Skeletal muscle tissue (tissue), 4 donors: ENCODE data around the gene ZHX3. TPM values are rescaled to one million over a fixed set of nuclear protein-coding genes. Genes with fewer than 3 reads are reported as not detected.
"Not testable (repeated sequence)": the region's sequence is repeated elsewhere in the genome, so short reads cannot be mapped to it uniquely, and the experiment has no call there.

Source experiments
- H3K27ac ChIP-seq: one replicate; pipeline ENCODE4 v1.7.0; 2013; ENCODE audit warnings: mild to moderate bottlenecking, low read depth, low read length, inconsistent platforms
- H3K27me3 ChIP-seq, 3 donors: one replicate each; pipeline ENCODE4 v1.7.0; 2013; ENCODE audit warnings: low read length in 3 of 3; ENCODE audit not compliant: control insufficient read depth in 3 of 3, insufficient read depth in 3 of 3
- H3K36me3 ChIP-seq, 3 donors: one replicate each; pipeline ENCODE4 v1.7.0; 2013; ENCODE audit warnings: low read length in 3 of 3; ENCODE audit not compliant: control insufficient read depth in 3 of 3, insufficient read depth in 3 of 3
- H3K4me1 ChIP-seq, 3 donors: one replicate each; pipeline ENCODE4 v1.7.0; 2013; ENCODE audit warnings: low read length in 3 of 3, mild to moderate bottlenecking in 3 of 3; ENCODE audit not compliant: control insufficient read depth in 3 of 3, insufficient read depth in 3 of 3
- H3K4me3 ChIP-seq, 3 donors: one replicate each; pipeline ENCODE4 v1.7.0; 2013; ENCODE audit warnings: low read length in 3 of 3
- H3K9ac ChIP-seq, 3 donors: one replicate each; pipeline ENCODE4 v1.7.0; 2013; ENCODE audit warnings: low read length in 3 of 3, mild to moderate bottlenecking in 3 of 3, moderate library complexity in 2 of 3, low read depth in 1 of 3
- H3K9me3 ChIP-seq, 3 donors: one replicate each; pipeline ENCODE4 v1.7.0; 2013; ENCODE audit warnings: low read length in 3 of 3; ENCODE audit not compliant: control insufficient read depth in 3 of 3
- total RNA-seq: library from RNA; depleted of rRNA; stranded (reverse); fragments of >200 nt; gene quantifications from one replicate; pipeline ENCODE4 v1.2.3, GENCODE V29; 2014
- donor health status: Osteomylitis.

ZHX3 gene
- total RNA-seq, 1 donor from 2014 or later = 4.7 TPM

DNA sequence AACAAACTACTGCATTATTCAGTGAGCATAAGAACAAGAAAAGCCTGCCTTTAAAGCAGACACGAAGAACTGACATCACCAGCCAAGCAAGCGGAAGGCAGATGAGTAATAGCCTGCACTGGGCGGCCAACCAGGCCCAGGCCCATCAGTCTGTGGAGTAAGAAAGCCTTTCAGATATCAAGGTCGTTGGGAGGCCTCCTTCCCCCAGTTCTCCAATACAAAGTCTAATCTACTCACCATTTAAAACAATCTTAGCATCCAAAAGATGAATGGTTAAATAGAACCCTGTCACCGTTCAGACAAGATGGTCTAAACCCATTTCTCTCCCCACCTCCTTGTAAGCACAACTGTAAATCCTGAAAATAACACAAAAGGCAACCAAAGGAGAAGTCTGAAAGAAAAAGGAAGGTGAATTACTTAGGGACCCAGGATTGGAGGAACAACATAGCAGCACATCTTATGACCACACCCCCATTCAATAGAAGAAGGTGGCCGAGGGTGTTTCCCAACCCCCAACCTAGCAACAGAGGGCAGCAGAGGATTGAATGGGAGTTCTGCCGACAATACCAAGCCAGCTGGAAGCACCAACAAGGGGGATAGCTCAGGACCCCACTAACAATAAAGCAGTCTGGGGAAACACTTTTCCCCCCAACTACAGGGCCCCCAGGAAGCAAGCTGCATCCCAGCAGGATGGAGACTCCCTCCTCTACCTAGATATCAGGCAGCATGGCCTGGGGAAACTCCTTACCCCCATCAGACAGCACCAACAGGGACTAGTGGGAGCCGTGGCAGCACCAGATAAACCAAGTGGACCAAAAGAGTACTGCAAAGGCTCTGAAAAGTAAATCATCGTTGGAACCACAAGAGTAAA lies 67.9 kb downstream of the ZHX3 start:
- Histone ChIP-seq H3K4me1 (peaks cover 45 to 54% (median 46%) of the 10 kb centered on the region in 3 donors), H3K9me3 (no peaks in the 10 kb centered on the region), H3K27me3 (no peaks in the 10 kb centered on the region), H3K36me3 (peaks cover 0 to 2% (median 0%) of the 10 kb centered on the region in 3 donors), H3K4me3 (peak overlapping the region in 1 of 3 donors; percentile 16), H3K9ac (no peak overlapping the region), H3K27ac (peak overlapping the region; percentile 78)

DNA sequence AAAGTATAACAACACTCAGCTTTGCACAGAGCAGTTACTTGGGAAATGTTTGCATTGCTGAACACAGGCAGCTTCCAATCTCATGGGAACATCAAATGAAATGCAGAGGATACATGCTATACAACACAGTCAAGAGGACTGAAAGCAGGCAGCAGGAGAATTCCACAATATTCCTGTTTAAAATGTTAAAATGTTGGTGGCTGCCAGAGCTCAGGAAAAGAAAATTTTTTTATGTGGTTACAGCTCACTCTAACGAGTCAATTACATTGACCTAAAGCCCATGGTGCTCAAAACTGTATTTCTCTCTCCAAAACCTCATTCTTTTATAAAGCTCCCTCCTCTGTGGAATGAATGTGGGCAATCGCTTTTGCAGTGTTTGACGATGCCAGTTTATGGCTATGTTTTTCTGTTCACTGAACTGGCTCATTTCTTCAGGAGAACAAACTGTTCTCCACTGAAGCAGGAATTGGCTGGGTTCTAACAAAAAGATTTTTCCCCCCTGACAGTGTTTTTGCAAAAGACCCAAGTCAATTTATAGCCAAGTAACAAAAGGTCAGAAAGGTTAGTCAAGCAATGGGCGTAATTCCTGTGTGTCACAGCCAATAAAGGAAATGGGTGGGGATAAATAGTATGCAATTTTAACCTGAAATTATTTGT lies 69.0 kb downstream of the ZHX3 start:
- H3K4me1 ChIP-seq = peaks cover 52 to 63% (median 54%) of the 10 kb centered on the region in 3 donors

DNA sequence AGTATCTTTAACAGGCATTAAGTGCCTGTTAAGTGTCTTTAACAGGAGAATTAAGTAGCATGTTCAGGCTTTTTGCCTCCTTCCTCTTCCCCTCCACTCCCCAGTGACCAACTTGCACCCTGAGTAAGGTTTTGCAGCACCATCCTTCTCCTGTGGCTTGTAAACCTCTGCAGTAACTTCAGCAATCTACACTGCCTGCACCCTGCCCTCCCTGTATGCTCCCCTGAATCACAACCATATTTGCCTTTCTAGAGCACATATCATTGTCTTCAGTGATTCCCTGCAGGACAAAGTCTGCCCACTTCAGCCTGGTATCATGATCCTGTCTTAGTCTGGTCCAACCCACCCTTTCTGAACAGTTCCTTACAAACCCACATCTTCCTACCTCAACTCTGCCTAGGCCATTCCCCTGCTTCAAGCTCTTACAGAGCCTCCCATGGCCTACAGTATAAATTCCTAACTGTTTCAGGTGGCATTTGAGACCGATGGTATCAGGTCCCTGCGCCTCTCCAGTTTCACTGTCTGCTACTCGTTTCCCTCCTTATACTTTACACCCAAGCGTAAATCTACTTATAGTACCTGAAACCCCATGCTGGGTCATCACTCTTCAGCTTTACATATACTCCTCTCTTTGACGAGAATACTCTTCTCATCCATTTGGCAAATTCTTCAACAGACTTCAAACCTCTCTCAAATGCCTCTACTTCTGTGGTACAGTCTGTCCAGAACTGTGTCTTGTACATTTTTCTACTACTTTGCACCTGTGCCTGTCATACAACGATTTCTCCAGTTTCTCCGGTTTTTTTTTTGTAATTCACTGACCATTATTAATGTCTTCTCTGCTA lies 69.8 kb downstream of the ZHX3 start:
- H3K4me1 ChIP-seq = peaks cover 52 to 63% (median 54%) of the 10 kb centered on the region in 3 donors
- H3K9ac ChIP-seq = no peak overlapping the region
- peak overlapping the region in 2 of 3 donors; percentile 0 to 20 for H3K4me3 ChIP-seq

More for the DNA sequence above, 69.0 kb downstream of the ZHX3 start:
- Histone ChIP-seq H3K9ac (no peak overlapping the region), H3K36me3 (no peaks in the 10 kb centered on the region), H3K27ac (peak overlapping the region; percentile 78), H3K9me3 (no peaks in the 10 kb centered on the region), H3K4me3 (peak overlapping the region in 1 of 3 donors; percentile 20), H3K27me3 (no peaks in the 10 kb centered on the region)

DNA sequence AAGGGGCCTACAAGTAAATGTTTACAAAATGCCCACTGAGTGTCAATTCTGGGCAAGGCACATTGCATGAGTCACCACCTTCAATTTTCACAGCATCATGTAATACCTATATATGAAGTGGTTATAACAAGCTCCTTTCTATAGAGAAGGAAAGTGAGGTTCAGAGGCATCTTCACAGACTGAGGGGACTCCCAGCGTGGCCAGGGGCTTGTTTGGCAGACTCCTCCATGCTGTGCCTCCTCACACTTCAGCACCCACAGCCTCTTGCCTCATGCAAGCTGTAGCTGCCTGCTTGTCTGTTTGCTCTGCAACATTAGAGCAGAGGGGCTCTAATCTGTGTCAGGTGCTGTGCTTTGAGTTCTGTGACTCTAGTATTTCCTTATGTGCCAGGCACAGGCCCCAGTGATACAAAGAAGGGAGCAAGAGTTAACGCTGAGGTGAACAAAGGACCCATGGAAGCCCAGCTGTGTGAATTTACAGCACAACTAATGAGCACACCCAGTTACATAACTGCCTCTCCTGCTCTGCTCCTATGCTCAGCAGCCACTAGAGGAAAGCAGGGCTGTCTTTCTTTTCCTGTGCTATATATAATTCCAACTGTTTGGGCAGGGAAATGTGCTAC lies 72.3 kb downstream of the ZHX3 start:
- Histone ChIP-seq H3K36me3 (no peaks in the 10 kb centered on the region), H3K27ac (peak overlapping the region; percentile 50), H3K4me3 (no peak overlapping the region), H3K9ac (peak overlapping the region; percentile 4 to 37 (median 10)), H3K4me1 (peaks cover 52 to 61% (median 54%) of the 10 kb centered on the region in 3 donors), H3K27me3 (no peaks in the 10 kb centered on the region), H3K9me3 (no peaks in the 10 kb centered on the region)

More for the DNA sequence above, 69.8 kb downstream of the ZHX3 start:
- no peaks in the 10 kb centered on the region for H3K27me3 ChIP-seq
- no peaks in the 10 kb centered on the region for H3K36me3 ChIP-seq
- H3K27ac ChIP-seq = peak overlapping the region; percentile 78
- H3K9me3 ChIP-seq = no peaks in the 10 kb centered on the region

DNA sequence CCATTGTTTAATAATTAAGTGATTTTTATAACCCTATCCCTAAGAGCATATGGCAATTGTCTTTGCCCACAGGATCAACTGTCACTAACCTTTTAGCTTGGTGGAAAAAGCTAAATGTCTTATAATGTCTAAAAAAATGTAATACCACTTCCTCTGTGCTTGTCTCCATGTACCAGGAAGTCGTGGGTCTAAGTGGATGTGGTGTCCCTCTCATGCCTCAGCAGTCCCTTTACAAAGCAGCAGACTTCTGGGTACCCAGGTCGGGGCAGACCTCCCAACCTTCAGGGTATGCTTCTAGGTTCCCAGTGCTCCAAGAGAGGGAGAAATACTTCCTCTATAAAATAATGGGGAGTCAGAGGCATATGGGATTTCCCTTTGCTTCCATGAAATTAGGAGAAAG lies 74.7 kb downstream of the ZHX3 start:
- peaks cover 0 to 4% (median 0%) of the 10 kb centered on the region in 3 donors for H3K36me3 ChIP-seq
- H3K4me3 ChIP-seq = no peak overlapping the region
- H3K27me3 ChIP-seq = no peaks in the 10 kb centered on the region
- no peak overlapping the region for H3K27ac ChIP-seq
- H3K9ac ChIP-seq = no peak overlapping the region
- H3K4me1 ChIP-seq = peaks cover 34 to 37% (median 35%) of the 10 kb centered on the region in 3 donors
- H3K9me3 ChIP-seq = no peaks in the 10 kb centered on the region

DNA sequence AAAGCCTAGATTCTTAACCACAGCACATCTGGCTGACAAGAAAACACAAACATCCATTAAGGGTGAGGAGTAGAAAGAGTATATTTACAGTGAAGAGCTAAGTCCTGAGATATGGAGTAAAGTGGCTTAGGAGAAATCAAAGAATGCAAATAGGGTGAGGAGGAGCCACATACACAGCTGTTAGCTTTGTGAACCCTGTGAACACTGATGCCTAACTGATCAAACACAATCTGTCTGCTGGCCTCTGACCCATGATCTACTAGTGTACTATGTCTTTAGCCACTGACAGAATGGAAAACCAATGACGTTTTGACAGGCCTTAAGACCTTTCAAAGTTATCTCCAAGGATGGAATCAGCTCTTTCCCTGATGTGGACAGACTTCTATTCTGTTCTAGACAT lies 75.2 kb downstream of the ZHX3 start:
- no peaks in the 10 kb centered on the region for H3K9me3 ChIP-seq
- H3K9ac ChIP-seq = no peak overlapping the region
- peaks cover 30 to 33% (median 31%) of the 10 kb centered on the region in 3 donors for H3K4me1 ChIP-seq
- H3K4me3 ChIP-seq = no peak overlapping the region
- peaks cover 0 to 4% (median 0%) of the 10 kb centered on the region in 3 donors for H3K36me3 ChIP-seq
- H3K27ac ChIP-seq = no peak overlapping the region
- H3K27me3 ChIP-seq = no peaks in the 10 kb centered on the region

DNA sequence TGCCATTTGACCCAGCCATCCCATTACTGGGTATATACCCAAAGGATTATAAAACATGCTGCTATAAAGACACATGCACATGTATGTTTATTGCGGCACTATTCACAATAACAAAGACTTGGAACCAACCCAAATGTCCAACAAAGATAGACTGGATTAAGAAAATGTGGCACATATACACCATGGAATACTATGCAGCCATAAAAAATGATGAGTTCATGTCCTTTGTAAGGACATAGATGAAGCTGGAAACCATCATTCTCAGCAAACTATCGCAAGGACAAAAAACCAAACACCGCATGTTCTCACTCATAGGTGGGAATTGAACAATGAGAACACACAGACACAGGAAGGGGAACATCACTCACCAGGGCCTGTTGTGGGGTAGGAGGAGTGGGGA lies 80.3 kb downstream of the ZHX3 start:
- H3K27ac ChIP-seq, H3K36me3 ChIP-seq, H3K27me3 ChIP-seq, H3K9ac ChIP-seq, H3K4me3 ChIP-seq, H3K9me3 ChIP-seq: not testable (repeated sequence)
- peaks cover 25% of the 10 kb centered on the region in 3 donors for H3K4me1 ChIP-seq

DNA sequence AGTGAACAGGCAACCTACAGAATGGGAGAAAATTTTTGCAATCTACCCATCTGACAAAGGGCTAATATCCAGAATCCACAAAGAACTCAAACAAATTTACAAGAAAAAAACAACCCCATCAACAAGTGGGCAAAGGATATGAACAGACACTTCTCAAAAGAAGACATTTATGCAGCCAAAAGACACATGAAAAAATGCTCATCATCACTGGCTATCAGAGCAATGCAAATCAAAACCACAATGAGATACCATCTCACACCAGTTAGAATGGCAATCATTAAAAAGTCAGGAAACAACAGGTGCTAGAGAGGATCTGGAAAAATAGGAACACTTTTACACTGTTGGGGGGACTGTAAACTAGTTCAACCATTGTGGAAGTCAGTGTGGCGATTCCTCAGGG lies 80.7 kb downstream of the ZHX3 start:
- not testable (repeated sequence) for H3K9me3 ChIP-seq, H3K9ac ChIP-seq, H3K27ac ChIP-seq, H3K27me3 ChIP-seq, H3K36me3 ChIP-seq, H3K4me3 ChIP-seq
- peaks cover 27 to 29% (median 27%) of the 10 kb centered on the region in 3 donors for H3K4me1 ChIP-seq

DNA sequence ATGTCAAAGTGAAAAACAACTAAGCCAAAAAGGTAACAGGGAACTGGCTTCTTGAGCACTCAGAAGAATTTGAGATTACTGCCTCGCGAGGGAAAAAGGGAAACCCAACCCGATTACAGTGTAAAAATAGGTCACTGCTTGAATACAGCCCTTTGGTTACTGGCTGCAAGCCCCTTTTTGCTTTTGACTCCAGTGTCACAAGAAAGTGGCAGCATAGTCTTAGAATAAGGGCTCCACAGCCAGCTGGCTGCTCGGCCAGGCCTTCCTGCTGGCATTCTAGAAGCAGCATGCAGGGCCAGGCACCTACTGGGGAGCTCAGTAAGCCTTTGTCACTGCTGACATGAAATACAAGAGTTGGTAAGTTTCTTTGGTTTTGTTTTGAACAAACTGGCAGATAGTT lies 83.0 kb downstream of the ZHX3 start:
- H3K9ac ChIP-seq = peak overlapping the region; percentile 6 to 64 (median 47)
- H3K4me3 ChIP-seq = peak overlapping the region in 1 of 3 donors; percentile 47
- no peaks in the 10 kb centered on the region for H3K9me3 ChIP-seq
- H3K27me3 ChIP-seq = no peaks in the 10 kb centered on the region
- peaks cover 33 to 39% (median 34%) of the 10 kb centered on the region in 3 donors for H3K4me1 ChIP-seq
- peak overlapping the region; percentile 81 for H3K27ac ChIP-seq
- peaks cover 0 to 4% (median 0%) of the 10 kb centered on the region in 3 donors for H3K36me3 ChIP-seq
